ENCODE results near the gene PRKAA2.

- TF ChIP-seq, protein P1, sequence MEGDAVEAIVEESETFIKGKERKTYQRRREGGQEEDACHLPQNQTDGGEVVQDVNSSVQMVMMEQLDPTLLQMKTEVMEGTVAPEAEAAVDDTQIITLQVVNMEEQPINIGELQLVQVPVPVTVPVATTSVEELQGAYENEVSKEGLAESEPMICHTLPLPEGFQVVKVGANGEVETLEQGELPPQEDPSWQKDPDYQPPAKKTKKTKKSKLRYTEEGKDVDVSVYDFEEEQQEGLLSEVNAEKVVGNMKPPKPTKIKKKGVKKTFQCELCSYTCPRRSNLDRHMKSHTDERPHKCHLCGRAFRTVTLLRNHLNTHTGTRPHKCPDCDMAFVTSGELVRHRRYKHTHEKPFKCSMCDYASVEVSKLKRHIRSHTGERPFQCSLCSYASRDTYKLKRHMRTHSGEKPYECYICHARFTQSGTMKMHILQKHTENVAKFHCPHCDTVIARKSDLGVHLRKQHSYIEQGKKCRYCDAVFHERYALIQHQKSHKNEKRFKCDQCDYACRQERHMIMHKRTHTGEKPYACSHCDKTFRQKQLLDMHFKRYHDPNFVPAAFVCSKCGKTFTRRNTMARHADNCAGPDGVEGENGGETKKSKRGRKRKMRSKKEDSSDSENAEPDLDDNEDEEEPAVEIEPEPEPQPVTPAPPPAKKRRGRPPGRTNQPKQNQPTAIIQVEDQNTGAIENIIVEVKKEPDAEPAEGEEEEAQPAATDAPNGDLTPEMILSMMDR (IDR thresholded peaks at IDR 0.05) = no peak
- TF ChIP-seq POLR2AphosphoS5 (IDR thresholded peaks at IDR 0.05; ENCODE audit: low read depth, low read length) (no peak), SIN3A (IDR thresholded peaks at IDR 0.05; ENCODE audit: borderline replicate concordance, insufficient read depth, low read depth, low read length) (no peak)
Observed at GRCh38 chr1:56715156-56715555, 70.0 kb downstream of the PRKAA2 start.

Measured in Panc1 (cell line).